Fibroblast of lung (primary cell): Measurements from ENCODE around the gene MROH9.
"Not testable (repeated sequence)": the region's sequence is repeated elsewhere in the genome, so short reads cannot be mapped to it uniquely, and the experiment has no call there.

Experiments used
- EZH2 ChIP-seq: IDR thresholded peaks from 2 replicates; pipeline ENCODE4 v1.5.1; 2012; ENCODE audit warnings: low read length, control low read depth, mild to moderate bottlenecking; ENCODE audit errors: missing control alignments
- TF ChIP-seq, protein P1 (sequence below), 2 donors: IDR thresholded peaks in 1 of 2; conservative IDR thresholded peaks in 1 of 2; 1 replicate in 1 of 2; 2 replicates in 1 of 2; pipeline ENCODE4 v1.5.1; 2011 to 2012; ENCODE audit warnings: low read length in 2 of 2, control low read depth in 1 of 2, inconsistent platforms in 1 of 2, low read depth in 1 of 2, mild to moderate bottlenecking in 1 of 2

GRCh38 chr1:170951744-170952143, 16.4 kb downstream of the MROH9 start:
- TF ChIP-seq, protein P1, sequence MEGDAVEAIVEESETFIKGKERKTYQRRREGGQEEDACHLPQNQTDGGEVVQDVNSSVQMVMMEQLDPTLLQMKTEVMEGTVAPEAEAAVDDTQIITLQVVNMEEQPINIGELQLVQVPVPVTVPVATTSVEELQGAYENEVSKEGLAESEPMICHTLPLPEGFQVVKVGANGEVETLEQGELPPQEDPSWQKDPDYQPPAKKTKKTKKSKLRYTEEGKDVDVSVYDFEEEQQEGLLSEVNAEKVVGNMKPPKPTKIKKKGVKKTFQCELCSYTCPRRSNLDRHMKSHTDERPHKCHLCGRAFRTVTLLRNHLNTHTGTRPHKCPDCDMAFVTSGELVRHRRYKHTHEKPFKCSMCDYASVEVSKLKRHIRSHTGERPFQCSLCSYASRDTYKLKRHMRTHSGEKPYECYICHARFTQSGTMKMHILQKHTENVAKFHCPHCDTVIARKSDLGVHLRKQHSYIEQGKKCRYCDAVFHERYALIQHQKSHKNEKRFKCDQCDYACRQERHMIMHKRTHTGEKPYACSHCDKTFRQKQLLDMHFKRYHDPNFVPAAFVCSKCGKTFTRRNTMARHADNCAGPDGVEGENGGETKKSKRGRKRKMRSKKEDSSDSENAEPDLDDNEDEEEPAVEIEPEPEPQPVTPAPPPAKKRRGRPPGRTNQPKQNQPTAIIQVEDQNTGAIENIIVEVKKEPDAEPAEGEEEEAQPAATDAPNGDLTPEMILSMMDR (conservative IDR thresholded peaks at IDR 0.05 in 1 of 2, IDR thresholded peaks at IDR 0.05 in 1 of 2; ENCODE audit: low read depth in 1 of 2, low read length in 2 of 2), result not testable (repeated sequence)
- not testable (repeated sequence) for TF ChIP-seq EZH2
